HG03575 (cell line): Measurements from ENCODE around the gene TMEM89.

Experiments
- ATAC-seq: cut with Tn5 transposase; IDR thresholded peaks from one replicate; pipeline ENCODE4 v1.9.1; 2021; ENCODE audit not compliant: unreplicated experiment, insufficient number of reproducible peaks, low FRiP score; ENCODE audit errors: extremely low read depth

The TMEM89 gene

DNA sequence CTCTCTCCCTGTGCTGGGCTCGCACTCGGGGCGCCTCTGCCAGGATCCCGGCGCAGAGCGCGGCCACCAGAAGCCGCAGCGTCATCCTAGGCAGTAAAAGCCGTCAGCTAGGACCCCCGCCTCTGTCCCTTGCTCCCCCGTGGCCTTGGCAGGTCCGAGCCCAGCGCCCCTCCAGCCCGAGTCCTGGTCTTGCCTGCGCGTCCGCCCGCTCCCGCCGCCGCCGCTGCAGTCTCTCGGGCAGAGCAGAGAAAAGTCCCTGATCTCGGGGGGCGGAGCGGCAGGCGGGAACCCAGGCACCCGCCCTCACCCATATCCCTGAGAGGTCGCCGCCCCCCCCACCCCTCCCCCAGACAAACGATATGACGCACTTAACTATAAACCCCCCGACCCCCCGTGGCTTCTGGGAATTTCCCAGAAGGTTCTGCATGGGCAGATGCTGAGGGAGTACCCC is 26.5 kb downstream of the TMEM89 start, which contains the start of gene COL7A1:
COL7A1 (minus strand) TSS at position 255 of the 451 bp plus-strand sequence; CDS start at position 85, 170 bp downstream.
- ATAC-seq = no peak

DNA sequence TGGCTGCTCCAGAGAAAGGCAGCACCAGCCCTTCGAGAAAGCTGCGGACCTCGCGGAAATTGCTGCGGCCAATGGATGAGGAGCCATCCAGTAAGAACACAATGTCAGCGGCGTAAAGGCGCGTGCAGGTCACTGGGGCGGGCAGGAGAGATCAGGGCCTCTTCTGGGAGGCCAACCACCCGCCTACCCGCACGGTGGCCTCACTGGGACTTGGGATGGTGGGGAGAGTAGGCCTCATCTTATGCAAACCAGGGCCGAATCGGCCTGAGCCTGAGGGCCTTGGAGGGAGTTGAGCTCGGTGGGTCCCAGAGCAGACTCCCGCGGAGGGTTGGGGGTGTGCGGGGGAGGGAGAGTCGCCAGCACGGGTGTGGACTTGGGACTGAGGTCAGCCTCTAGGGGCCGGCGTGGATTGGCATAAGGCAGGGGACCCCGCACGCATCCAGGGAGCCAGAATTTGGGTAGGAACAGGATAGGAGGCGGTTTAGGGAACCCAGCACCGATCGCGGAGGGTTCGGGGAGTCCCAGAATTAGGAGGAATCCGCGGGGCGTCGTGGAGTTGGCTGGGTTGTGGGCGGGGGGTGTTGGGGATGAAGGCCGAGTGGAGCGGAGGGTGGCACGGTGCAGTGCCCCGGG is 27.0 kb downstream of the TMEM89 start:
- ATAC-seq = no peak

DNA sequence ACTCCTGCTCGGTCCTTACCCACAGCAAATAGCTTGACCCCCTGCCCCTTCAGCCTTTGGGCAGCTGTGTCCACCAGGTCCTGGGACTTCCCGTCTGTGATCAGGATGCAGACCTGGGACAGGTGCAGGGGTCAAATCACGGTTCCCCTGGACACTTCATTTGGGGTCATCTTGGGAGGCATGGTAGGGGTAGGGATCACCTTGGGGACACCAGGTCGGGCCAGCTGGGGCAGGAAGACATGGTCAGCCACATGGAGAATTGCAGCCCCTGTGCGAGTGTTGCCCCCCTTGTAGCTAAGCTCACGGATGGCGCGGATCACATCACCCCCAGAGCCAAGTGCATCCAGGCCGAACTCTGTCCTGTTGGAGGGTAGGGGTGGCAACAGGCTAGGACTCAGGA is 28.2 kb downstream of the TMEM89 start:
- ATAC-seq = no peak

DNA sequence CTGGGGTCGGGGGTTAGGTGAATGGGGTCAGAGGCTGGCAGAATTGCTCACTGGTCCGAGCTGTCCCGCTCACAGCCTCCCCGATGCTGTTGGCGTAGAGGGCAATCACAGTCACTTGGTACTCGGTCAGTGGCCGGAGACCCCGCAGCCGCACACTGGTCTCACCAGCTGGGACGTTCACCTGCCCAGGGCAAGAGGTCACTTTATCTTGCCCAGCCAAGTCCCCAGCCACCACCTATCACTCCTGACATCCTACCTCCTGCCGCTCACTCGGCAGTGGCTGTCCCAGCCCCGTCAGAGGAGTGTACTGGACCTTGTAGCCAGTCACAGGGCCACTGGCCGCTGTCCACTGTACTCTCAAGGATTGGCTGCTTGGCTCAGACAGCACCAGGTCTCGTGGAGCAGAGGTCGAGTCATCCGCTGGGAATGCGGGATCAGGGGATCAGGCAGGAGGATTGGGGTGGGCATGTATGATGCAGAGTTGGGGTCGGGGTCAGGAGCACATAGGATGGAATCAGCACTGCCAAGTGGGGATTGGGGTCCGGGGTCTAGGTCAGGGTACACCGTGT is 29.0 kb downstream of the TMEM89 start:
- no peak for ATAC-seq

DNA sequence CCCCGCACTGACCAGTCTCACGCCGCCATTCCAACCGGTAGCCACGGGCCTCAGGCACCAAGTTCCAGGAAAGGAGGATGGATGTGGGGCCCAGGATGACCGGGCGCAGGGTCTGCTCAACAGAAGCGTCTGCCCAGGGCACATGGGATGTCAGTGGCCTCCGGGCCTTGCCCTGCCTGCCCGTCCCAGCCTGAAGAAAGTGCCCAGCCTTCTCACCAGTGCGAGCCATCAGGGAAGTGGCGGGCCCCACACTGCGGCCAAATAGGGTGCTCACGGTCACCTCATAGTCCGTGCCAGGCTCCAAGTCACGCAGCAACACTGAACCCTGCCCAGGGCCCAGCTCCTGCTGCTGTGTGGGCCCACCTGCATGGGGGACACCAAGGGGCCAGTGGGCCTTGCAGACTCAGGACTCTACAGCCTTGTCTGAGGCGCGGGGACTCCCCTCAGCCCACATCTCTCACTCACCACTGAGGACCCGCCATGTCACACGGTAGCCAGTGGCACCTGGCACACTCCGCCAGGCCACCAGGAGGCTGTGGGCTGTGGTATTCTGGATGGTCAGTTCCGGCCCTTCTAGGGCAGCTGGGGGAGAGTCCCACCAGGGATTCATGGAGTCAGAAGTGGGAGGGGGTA is 29.6 kb downstream of the TMEM89 start:
- no peak for ATAC-seq

DNA sequence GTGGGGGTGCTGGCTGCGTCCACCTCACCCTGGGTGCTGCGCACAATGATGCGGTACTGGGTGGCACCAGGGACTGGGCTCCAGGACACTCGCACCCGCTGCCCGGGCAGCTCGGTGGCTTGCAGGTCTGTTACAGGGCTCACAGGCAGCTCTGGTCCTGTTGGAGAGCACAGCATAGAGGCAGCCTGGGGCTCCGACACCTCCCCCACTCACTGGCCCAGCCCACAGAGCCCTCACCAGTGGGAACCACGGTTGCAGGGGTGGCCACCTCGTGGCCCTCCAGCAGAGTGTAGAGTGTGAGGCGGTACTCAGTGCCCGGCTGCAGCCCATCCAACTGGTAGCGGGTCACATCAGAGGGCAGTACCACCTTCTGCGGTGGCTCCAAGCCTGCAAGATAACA is 30.1 kb downstream of the TMEM89 start:
- no peak for ATAC-seq

DNA sequence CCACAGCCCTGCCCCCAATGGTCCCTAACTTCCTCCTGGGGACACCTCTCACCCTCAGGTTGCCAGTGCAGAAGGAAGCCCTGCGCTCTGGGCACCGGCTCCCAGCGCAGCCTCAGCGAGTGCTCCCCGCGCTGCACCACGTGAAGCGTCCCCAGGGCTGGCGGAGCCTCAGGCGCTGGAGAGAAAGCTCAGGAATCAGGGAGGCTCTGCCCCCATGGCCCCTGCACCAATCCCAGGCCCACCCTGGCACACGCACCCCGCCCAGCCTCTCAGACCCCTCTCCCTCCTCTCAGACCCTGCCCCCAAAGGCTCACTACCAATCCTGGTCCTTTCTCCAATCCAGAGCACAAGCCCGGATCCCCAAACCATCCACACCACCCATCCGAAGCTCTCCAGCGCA is 33.3 kb downstream of the TMEM89 start:
- ATAC-seq = no peak

DNA sequence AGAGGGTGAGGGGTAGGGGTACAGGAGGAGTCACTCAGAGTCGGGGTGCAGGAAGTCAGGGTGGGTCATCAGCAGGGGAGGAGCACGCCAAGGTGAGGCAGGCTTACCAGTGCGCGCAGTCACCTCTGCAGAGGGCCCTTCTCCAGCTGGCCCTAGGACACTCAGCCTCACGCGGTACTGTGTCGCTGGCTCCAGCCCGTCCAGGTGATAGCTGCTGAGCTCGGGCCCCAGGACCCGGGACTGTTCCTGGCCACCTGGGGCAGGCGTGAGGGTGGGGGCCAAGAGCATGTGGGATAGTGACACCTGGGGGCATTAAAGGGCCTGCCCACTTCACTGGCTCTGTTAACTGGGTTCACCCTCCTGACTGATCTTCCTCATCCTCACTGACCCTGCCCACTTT is 33.9 kb downstream of the TMEM89 start:
- ATAC-seq = no peak

DNA sequence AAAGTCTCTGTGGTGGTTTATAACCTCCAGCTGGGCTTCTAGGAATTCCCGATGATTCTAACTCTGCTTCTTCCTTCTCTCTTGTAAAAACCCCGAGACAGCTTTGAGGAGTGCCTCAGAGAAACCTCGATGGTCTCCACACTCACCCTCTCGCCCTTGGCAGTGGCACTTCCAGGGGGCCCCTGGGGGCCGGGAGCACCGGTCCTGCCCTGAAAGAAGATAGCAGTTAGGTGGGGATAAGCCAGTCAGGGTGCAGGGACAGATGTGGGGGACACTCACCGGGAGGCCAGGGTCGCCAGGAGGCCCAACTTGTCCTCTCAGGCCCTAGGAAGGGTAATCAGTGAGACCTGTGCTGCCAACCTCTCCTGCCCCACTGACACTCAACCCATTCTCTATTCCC is 36.2 kb downstream of the TMEM89 start:
- no peak for ATAC-seq

DNA sequence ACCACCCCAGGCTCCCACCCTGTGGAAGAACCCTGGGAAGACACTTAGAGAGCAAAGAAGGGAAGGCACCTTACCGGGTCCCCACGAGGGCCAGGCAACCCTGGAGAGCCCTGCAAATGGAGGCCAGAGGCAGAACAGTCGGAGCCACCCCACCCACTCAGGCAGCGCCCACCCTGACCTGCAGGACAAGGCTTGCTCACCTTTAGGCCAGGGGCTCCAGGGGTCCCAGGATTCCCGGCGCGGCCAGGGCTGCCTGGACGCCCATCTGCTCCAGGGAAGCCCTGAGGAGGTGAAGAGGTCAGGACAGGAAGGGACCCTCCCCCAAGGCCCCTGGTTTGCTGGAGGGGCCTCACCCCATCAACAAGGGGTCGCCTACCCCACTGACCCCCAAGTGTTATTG is 36.7 kb downstream of the TMEM89 start:
- ATAC-seq = no peak

DNA sequence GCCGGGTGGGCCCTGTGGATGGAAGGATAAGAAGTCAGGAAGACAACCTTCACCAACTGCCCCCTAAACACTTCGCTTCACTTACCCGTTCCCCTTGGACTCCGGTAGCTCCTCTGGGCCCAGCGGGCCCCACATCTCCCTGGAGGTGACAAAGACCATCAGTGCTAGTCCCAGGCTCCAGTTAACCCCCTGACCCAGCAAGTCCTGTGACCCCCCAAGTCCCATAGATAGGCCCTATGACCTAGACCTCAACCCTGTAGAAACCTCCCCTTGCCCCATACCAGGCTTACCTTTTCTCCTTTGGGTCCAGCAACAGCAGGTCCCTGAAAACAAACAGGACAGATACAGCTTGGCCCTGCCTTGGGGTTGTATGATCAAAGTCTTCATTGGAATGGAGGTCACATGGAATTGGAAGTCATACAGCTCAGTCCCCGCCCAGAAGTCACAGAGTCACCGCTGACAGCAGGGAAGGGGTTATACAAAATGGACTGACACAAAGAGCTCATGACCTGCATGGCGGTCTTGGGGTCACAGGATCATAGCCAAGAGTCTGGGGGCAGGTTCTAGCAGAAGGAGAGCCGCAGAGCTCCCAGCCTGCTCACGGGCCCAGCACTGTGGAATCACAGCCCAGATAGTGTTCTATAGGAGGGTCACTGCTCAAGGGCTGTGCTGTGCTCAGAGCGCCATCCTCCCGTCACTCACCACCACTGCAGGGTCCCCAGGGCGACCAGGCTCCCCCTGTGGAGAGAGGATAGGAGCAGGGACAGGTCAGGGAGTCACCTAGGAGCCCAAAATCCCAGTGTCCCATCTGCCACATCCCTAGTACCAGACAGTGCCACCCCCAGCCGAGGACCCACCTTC is 39.7 kb downstream of the TMEM89 start:
- no peak for ATAC-seq

DNA sequence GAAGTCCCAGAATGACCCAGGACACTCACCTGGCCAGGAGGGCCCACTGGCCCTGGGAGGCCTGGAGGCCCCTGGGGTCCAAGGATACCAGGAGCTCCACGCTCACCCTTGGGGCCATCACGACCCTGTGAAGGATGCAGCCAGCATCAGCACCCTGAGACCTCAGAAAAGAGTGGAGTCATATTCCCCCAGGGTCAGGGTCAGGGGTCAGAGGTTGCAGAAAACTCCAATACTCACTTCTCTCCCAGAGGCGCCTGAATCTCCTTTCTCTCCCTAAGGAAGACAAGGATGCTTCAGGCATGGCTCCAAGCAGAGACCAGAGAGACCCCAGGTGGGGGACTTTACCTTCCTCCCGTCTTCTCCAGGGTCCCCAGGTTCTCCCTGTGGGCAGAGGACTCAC is 44.9 kb downstream of the TMEM89 start:
- ATAC-seq = no peak

DNA sequence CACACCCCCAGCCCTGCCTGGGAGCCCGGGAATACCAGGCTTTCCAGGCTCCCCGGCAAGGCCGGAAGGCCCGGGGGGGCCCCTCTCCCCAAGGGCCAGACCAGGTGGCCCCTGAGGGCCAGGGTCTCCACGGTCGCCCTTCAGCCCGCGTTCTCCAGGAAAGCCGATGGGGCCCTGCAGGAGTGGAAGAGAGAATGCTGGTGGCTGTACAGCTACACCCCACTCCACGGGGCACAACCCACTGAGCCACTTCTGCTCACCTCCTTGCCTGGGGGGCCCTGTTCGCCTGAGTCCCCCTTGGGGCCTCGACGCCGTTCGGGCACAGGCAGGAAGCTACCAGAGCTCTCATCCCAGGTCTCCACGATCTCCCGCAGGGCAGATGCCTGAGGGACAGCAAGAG is 46.2 kb downstream of the TMEM89 start:
- ATAC-seq = no peak

DNA sequence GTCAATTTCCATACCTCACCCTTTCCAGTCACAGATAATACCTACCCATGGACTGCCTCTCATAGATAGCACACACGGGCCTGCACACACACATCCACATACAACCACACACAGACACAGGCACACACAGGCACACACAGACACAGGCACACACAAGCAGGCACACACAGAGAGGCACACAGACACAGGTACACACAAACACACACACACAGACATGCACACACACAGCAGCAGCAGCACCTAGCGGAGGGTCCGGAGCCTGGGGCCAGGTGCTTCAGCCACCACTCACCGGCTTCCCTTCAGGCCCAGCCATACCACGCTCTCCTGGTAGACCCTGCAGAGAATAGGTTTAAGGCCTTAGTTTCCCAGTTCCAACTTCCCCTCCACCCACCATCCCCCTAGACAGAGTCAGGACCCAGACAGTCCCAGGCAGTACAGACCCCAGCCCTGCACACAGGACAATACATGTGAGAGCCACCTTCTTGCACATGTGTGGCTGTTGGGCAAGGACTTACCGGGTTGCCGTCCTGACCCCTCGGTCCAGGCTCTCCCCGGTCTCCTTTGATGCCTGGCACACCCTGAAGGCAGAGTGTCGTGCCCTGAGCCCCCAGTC is 47.5 kb downstream of the TMEM89 start:
- no peak for ATAC-seq

DNA sequence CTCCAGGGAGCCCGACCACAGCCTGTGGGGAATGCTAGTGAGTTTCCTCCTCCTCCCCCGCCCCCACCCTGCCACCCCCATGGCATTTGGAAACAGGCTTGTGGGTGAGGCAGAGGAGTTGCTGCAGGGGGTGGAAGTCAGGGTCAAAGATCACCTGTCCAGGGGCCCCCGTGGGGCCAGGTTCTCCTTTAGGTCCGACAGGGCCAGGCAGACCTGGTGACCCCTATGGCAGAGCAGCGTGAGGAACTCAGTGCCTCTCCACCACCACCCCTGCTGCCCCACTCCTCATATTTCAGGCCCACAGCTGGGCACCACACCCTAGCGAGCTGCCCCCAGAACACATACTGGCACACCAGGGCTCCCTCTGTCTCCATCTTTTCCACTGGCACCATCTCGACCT is 49.1 kb downstream of the TMEM89 start:
- no peak for ATAC-seq

DNA sequence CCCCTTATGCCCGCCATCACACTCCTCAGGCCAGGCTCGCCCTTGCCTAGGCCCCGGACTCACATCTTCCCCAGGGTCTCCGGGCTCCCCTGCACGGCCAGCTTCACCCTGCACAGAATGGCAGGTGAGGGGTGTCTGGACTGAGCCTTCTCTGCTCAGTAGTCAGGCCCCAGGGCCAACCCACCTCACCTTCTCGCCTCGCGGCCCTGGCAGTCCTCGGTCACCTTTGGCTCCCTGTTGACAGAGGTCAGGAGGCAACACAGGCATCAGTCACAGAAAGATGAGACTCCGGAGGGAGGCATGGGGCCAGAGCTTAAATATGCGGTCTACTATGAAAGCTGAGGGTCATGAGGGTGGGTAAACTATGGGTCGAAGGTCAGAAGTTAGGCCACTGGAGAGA is 49.6 kb downstream of the TMEM89 start:
- ATAC-seq = no peak
